Astrocyte of the spinal cord (primary cell): ENCODE measurements around the gene CYP26C1.

Source experiments
- DNase-seq: peaks from one replicate; pipeline ENCODE4 v3.0.0; 2011; ENCODE audit warnings: low read depth, low spot score
- H3K4me3 ChIP-seq: 2 replicates; pipeline ENCODE4 v1.5.1; 2011; ENCODE audit warnings: low read depth, mild to moderate bottlenecking, low read length, moderate library complexity
- CTCF ChIP-seq: IDR thresholded peaks from 2 replicates; pipeline ENCODE4 v1.5.1; 2012; ENCODE audit warnings: low read depth, mild to moderate bottlenecking, low read length, inconsistent platforms
- in situ Hi-C: cut with HindIII; loops from 2 replicates; pipeline ENCODE4 v1.10.0; 2017; ENCODE audit warnings: low sequenced_read_pairs

Gene CYP26C1

GRCh38 chr10:93103953-93104352, 43.4 kb downstream of the CYP26C1 start:
- no peak for DNase-seq
- in situ Hi-C loops, result no loop called here
- no peak for TF ChIP-seq CTCF
- no peak overlapping the region for H3K4me3 ChIP-seq

GRCh38 chr10:93106631-93107072, 46.1 kb downstream of the CYP26C1 start:
- no peak overlapping the region for H3K4me3 ChIP-seq
- no peak for TF ChIP-seq CTCF
- peak; percentile 65 for DNase-seq
- in situ Hi-C loops, result no loop called here

DNA sequence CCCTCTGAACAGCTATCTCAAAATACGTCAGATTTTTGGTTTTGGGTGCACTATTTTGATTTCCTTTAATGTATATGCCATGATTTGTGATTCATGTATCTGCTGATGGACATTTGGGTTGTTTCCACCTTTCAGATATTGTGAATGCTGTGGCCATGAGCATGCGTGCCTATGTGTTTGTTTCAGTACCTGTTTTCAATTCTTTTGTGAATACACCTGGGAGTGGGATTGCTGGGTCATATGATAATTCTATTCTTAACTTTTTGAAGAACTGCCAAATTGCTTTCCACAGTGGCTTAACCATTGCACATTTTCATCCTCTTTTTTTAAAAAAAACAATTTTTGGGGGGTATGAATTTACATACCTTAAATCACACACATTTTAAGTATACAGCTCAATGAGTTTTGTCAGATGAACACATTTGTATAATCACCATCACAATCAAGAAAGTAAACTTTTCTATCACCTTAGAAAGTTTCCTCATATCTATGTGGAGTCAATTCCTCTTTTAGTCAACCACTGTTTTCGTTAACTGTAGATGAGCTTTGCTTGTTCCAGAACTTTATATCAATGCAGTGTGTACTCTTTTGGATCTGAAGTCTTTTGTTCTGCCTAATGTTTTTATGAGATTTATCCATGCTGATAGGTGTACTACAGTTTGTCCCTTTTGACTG, 50.0 kb downstream of the CYP26C1 start:
- H3K4me3 ChIP-seq, result no peak overlapping the region
- DNase-seq, result no peak
- in situ Hi-C loops, result no loop called here
- TF ChIP-seq CTCF, result no peak

GRCh38 chr10:93113042-93113441, 52.4 kb downstream of the CYP26C1 start:
- DNase-seq, result no peak
- H3K4me3 ChIP-seq, result no peak overlapping the region
- no peak for TF ChIP-seq CTCF
- in situ Hi-C loops, result no loop called here

GRCh38 chr10:93115661-93116383, 55.2 kb downstream of the CYP26C1 start:
- no peak overlapping the region for H3K4me3 ChIP-seq
- peak; percentile 14 for DNase-seq
- in situ Hi-C loops, result no loop called here
- TF ChIP-seq CTCF, result peak; percentile 52
